Activated T-cell treated with anti-CD3 and anti-CD28 coated beads, Interleukin-2, amount 50 U/mL, for 48 hours (primary cell): Measurements from ENCODE around the gene SLC39A1.

Experiments used
- DNase-seq, 2 experiments: peaks; one replicate each; pipeline ENCODE4 v3.0.0-alpha.2; 2020

The SLC39A1 gene

GRCh38 chr1:153945795-153946621, 17.3 kb downstream of the SLC39A1 start:
- peak; percentile 79 to 82 for DNase-seq

- DNase-seq = peak; percentile 83
Measured at GRCh38 chr1:153945131-153945794, 18.1 kb downstream of the SLC39A1 start.

- no peak for DNase-seq
Measured at GRCh38 chr1:153944827-153945117, 18.6 kb downstream of the SLC39A1 start.

- DNase-seq = no peak
Measured at GRCh38 chr1:153944005-153944826, 19.1 kb downstream of the SLC39A1 start.

- DNase-seq = no peak
Measured at GRCh38 chr1:153942766-153943549, 20.4 kb downstream of the SLC39A1 start.

- DNase-seq = no peak
Measured at GRCh38 chr1:153941826-153942725, 21.3 kb downstream of the SLC39A1 start.

GRCh38 chr1:153940756-153941155, 22.6 kb downstream of the SLC39A1 start:
- no peak for DNase-seq

GRCh38 chr1:153939476-153939875, 23.9 kb downstream of the SLC39A1 start:
- DNase-seq = no peak

GRCh38 chr1:153938996-153939395, 24.3 kb downstream of the SLC39A1 start:
- no peak for DNase-seq

- no peak for DNase-seq
Measured at GRCh38 chr1:153937331-153937730, 26.0 kb downstream of the SLC39A1 start.

GRCh38 chr1:153936011-153936802, 27.1 kb downstream of the SLC39A1 start:
- DNase-seq = no peak

GRCh38 chr1:153934746-153935145, 28.6 kb downstream of the SLC39A1 start:
- DNase-seq = no peak

GRCh38 chr1:153933955-153934354, 29.4 kb downstream of the SLC39A1 start:
- no peak for DNase-seq

- DNase-seq = no peak
Measured at GRCh38 chr1:153933430-153933829, 29.9 kb downstream of the SLC39A1 start.

GRCh38 chr1:153932156-153933131, 30.9 kb downstream of the SLC39A1 start:
- no peak for DNase-seq

- DNase-seq = no peak
Measured at GRCh38 chr1:153929981-153930948, 33.1 kb downstream of the SLC39A1 start.

GRCh38 chr1:153929426-153929825, 33.9 kb downstream of the SLC39A1 start:
- DNase-seq = no peak

GRCh38 chr1:153928791-153929341, 34.5 kb downstream of the SLC39A1 start:
- no peak for DNase-seq
